ENCODE results near the gene RNF130. TPM values are rescaled to one million over a fixed set of nuclear protein-coding genes. Genes with fewer than 3 reads are reported as not detected.

The RNF130 gene
- total RNA-seq, 1 donor from 2014 or later: 52.1 TPM

DNA sequence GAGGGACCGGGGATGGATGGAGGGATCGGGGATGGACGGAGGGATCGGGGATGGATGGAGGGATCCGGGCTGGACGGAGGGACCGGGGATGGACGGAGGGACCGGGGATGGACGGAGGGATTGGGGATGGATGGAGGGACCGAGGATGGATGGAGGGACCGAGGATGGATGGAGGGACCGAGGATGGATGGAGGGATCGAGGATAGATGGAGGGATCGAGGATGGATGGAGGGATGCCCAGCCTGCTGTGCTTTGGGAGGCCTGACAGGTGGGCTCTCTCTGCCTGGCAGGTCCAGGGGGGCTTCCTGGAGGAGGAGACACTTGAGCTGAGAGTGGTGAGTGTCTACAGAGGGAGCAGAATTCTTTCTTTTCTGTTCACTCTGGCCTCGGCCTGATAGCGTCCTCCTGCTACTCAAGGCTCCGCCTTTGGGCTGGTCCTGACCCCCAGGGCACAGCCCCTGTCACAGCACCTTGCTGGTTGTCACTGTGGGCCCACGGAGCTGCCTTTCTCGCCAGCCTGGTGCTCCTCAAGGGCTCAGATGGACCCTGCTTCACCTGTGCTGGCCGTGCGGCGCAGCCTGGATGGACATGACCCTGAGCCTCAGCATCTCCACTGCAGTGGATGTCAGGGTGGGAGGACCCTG is 42.2 kb upstream of the RNF130 start:
- no peak for DNase-seq (ENCODE audit: extremely low spot score, unreplicated experiment)
- Mint-ChIP-seq H3K27me3 (no peaks in the 10 kb centered on the region), H3K4me3 (no peak overlapping the region), H3K9me3 (no peaks in the 10 kb centered on the region), H3K4me1 (ENCODE audit: unreplicated experiment) (peaks cover 10% of the 10 kb centered on the region), H3K27ac (no peak overlapping the region), H3K36me3 (no peaks in the 10 kb centered on the region)
- TF ChIP-seq, protein P1, sequence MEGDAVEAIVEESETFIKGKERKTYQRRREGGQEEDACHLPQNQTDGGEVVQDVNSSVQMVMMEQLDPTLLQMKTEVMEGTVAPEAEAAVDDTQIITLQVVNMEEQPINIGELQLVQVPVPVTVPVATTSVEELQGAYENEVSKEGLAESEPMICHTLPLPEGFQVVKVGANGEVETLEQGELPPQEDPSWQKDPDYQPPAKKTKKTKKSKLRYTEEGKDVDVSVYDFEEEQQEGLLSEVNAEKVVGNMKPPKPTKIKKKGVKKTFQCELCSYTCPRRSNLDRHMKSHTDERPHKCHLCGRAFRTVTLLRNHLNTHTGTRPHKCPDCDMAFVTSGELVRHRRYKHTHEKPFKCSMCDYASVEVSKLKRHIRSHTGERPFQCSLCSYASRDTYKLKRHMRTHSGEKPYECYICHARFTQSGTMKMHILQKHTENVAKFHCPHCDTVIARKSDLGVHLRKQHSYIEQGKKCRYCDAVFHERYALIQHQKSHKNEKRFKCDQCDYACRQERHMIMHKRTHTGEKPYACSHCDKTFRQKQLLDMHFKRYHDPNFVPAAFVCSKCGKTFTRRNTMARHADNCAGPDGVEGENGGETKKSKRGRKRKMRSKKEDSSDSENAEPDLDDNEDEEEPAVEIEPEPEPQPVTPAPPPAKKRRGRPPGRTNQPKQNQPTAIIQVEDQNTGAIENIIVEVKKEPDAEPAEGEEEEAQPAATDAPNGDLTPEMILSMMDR (conservative IDR thresholded peaks at IDR 0.05): no peak

- no peak overlapping the region for H3K4me3 Mint-ChIP-seq
- H3K27ac Mint-ChIP-seq: no peak overlapping the region
- H3K27me3 Mint-ChIP-seq: no peaks in the 10 kb centered on the region
- peaks cover 1% of the 10 kb centered on the region for H3K4me1 Mint-ChIP-seq (ENCODE audit: unreplicated experiment)
- TF ChIP-seq, protein P1 (conservative IDR thresholded peaks at IDR 0.05): no peak
- H3K36me3 Mint-ChIP-seq: no peaks in the 10 kb centered on the region
- no peak for DNase-seq (ENCODE audit: extremely low spot score, unreplicated experiment)
- peaks cover 5% of the 10 kb centered on the region for H3K9me3 Mint-ChIP-seq
These were observed 40.8 kb upstream of the RNF130 start for GRCh38 chr5:180112181-180112861.

DNA sequence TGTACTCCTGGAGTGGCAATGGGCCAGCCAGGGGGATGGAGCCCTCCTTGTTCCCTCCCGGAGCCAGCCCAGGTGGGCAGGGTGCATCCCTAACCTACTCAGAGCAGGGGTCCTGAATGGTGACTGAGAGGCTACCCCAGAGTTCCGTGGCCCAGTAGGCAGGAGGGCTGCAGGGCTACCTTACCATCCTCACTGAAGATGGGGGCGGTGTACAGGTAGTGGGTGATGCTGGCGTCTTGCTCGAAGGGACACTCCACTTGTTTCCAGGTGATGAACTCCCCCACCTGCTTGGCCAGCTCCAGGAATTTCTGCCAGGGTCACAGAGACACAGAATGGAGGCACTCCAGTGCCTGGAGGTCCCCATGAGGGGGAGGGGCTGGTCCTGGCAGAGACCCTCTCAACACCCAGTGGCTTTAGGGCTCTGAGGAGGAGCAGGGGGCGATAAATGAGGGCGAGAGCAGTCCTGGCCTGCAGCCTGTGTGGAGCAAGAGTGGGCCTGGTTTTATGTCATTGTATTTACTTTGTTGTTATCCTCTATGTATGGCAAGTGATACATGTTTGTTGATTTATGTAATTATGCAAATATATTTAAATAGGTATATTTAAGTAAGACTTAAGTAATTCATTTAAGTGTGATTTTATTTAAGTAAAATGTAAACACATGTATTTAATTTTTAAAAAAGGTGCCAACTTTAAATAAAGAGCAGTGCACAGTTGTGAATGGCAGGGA is 39.9 kb upstream of the RNF130 start:
- Mint-ChIP-seq H3K9me3 (peaks cover 10% of the 10 kb centered on the region), H3K27ac (no peak overlapping the region), H3K36me3 (no peaks in the 10 kb centered on the region), H3K27me3 (no peaks in the 10 kb centered on the region), H3K4me3 (no peak overlapping the region), H3K4me1 (ENCODE audit: unreplicated experiment) (no peaks in the 10 kb centered on the region)
- DNase-seq (ENCODE audit: extremely low spot score, unreplicated experiment): no peak
- TF ChIP-seq, protein P1 (conservative IDR thresholded peaks at IDR 0.05): no peak

DNA sequence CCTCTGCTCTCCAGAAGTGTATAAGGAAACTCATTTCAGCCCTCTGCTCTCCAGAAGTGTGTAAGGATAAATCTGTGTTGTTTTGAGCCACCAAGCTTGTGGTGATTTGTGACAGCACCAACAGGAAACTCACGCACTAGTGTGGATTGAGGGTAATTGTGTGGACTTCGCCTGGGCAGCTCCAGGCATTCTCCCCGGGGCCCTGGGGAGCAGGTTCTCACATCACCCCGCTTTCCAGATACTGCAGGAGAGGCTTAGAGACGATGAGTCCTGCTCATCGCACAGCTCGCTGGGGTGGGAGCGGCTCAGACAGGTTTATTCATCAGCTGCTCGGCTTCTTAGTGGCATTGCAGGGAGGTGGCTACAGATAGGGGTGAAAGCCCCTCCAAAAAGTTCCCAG is 38.4 kb upstream of the RNF130 start:
- no peak for DNase-seq (ENCODE audit: extremely low spot score, unreplicated experiment)
- H3K4me1 Mint-ChIP-seq (ENCODE audit: unreplicated experiment): no peaks in the 10 kb centered on the region
- H3K27ac Mint-ChIP-seq: no peak overlapping the region
- no peaks in the 10 kb centered on the region for H3K36me3 Mint-ChIP-seq
- H3K4me3 Mint-ChIP-seq: no peak overlapping the region
- no peaks in the 10 kb centered on the region for H3K27me3 Mint-ChIP-seq
- TF ChIP-seq, protein P1 (conservative IDR thresholded peaks at IDR 0.05): no peak
- peaks cover 12% of the 10 kb centered on the region for H3K9me3 Mint-ChIP-seq

DNA sequence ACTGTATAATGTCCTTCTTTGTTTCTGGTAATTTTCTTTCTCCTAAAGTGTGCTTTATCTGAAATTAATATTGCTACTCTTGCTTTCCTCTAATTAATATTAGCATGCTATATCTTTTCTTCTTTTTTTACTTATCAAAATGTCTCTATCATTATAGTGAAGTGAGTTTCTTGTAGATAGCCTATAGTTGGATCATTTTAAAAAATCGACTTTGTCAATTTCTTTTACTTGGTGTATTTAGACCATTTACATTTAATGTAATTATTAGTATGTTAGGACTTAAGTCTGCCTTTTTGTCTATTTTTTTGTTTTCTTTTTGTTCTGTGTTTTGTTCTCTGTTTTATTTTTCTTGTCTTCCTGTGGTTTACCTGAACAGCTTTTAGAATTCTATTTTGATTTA is 35.4 kb upstream of the RNF130 start:
- Mint-ChIP-seq H3K27ac (no peak overlapping the region), H3K36me3 (no peaks in the 10 kb centered on the region), H3K4me1 (ENCODE audit: unreplicated experiment) (no peaks in the 10 kb centered on the region), H3K4me3 (no peak overlapping the region), H3K9me3 (peaks cover 12% of the 10 kb centered on the region), H3K27me3 (no peaks in the 10 kb centered on the region)
- DNase-seq (ENCODE audit: extremely low spot score, unreplicated experiment): no peak
- TF ChIP-seq, protein P1 (conservative IDR thresholded peaks at IDR 0.05): no peak
